ENCODE measurements around the gene KLHL7. TPM values are rescaled to one million over a fixed set of nuclear protein-coding genes. Genes with fewer than 3 reads are reported as not detected.

KLHL7 gene, protein sequence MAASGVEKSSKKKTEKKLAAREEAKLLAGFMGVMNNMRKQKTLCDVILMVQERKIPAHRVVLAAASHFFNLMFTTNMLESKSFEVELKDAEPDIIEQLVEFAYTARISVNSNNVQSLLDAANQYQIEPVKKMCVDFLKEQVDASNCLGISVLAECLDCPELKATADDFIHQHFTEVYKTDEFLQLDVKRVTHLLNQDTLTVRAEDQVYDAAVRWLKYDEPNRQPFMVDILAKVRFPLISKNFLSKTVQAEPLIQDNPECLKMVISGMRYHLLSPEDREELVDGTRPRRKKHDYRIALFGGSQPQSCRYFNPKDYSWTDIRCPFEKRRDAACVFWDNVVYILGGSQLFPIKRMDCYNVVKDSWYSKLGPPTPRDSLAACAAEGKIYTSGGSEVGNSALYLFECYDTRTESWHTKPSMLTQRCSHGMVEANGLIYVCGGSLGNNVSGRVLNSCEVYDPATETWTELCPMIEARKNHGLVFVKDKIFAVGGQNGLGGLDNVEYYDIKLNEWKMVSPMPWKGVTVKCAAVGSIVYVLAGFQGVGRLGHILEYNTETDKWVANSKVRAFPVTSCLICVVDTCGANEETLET
- polyA plus RNA-seq (2012; ENCODE audit: missing spikeins) = 18.2 TPM

DNA sequence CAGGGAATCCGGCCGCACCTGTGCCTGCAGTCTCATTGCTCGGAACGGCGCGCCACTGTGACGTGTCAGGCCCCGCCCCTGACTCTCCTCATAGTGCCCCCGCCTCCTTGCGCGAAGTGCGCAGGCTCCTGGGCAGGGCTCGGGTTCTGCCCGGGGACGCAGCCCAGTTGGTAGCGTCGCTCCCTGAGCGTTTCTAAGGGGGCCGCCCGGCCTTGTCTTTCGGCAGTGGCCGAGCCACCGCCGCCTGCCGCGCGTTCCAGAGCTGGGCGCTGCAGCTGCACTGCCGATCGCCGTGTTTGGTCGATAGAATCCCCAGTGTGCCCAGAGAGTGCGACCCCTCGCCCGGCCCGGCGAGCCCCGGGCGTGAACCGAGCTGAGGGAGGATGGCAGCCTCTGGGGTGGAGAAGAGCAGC is at the start of gene KLHL7:
KLHL7 (plus strand) TSS at position 142 of the 413 bp plus-strand sequence; CDS start at position 384, 242 bp downstream.
- TF ChIP-seq POLR2AphosphoS5 (IDR thresholded peaks at IDR 0.05; ENCODE audit: low read depth, low read length) (peak; percentile 95), POLR2A (IDR thresholded peaks at IDR 0.05; ENCODE audit: low read depth, low read length) (peak; percentile 88), TAF1 (IDR thresholded peaks at IDR 0.05; ENCODE audit: borderline replicate concordance, low read depth, low read length) (peak; percentile 81)
- DNase-seq (ENCODE audit: insufficient read length) (peak; percentile 72), FAIRE-seq (peak; percentile 96)

- DNase-seq (ENCODE audit: insufficient read length) (no peak), FAIRE-seq (no peak)
- TF ChIP-seq POLR2AphosphoS5 (IDR thresholded peaks at IDR 0.05; ENCODE audit: low read depth, low read length) = no peak
- no peak for TF ChIP-seq TAF1 (IDR thresholded peaks at IDR 0.05; ENCODE audit: borderline replicate concordance, low read depth, low read length)
- no peak for TF ChIP-seq POLR2A (IDR thresholded peaks at IDR 0.05; ENCODE audit: low read depth, low read length)
These were observed 47.0 kb upstream of the KLHL7 start for GRCh38 chr7:23058408-23059096.

- FAIRE-seq = no peak
- TF ChIP-seq TAF1 (IDR thresholded peaks at IDR 0.05; ENCODE audit: borderline replicate concordance, low read depth, low read length) = no peak
- no peak for TF ChIP-seq POLR2AphosphoS5 (IDR thresholded peaks at IDR 0.05; ENCODE audit: low read depth, low read length)
- no peak for TF ChIP-seq POLR2A (IDR thresholded peaks at IDR 0.05; ENCODE audit: low read depth, low read length)
- DNase-seq (ENCODE audit: insufficient read length) = no peak
These were observed 44.3 kb upstream of the KLHL7 start for GRCh38 chr7:23061327-23061726.

DNA sequence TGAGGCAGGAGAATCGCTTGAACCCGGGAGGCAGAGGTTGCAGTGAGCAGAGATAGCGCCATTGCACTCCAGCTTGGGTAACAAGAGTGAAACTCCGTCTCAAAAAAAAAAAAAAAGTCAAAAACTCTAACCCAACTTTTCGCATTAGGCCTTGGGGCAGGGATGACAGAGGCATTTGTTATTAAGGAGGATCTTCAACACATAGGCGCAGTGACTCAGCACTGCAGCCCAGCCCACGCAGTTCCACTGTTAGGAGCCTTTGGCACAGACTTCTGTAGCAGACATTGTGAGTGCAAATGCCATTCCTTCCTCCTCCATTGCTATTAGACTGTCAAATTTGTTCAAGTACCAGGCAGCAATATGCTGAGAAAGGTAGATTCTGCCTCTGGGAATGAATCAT is 43.1 kb upstream of the KLHL7 start:
- FAIRE-seq = no peak
- DNase-seq (ENCODE audit: insufficient read length) = no peak
- TF ChIP-seq POLR2AphosphoS5 (IDR thresholded peaks at IDR 0.05; ENCODE audit: low read depth, low read length) (no peak), POLR2A (IDR thresholded peaks at IDR 0.05; ENCODE audit: low read depth, low read length) (no peak), TAF1 (IDR thresholded peaks at IDR 0.05; ENCODE audit: borderline replicate concordance, low read depth, low read length) (no peak)

GRCh38 chr7:23065974-23066373 is 39.6 kb upstream of the KLHL7 start:
- TF ChIP-seq POLR2AphosphoS5 (IDR thresholded peaks at IDR 0.05; ENCODE audit: low read depth, low read length) = no peak
- no peak for TF ChIP-seq TAF1 (IDR thresholded peaks at IDR 0.05; ENCODE audit: borderline replicate concordance, low read depth, low read length)
- TF ChIP-seq POLR2A (IDR thresholded peaks at IDR 0.05; ENCODE audit: low read depth, low read length) = no peak
- FAIRE-seq (no peak), DNase-seq (ENCODE audit: insufficient read length) (no peak)

GRCh38 chr7:23067271-23067670 is 38.3 kb upstream of the KLHL7 start:
- TF ChIP-seq POLR2A (IDR thresholded peaks at IDR 0.05; ENCODE audit: low read depth, low read length) (no peak), POLR2AphosphoS5 (IDR thresholded peaks at IDR 0.05; ENCODE audit: low read depth, low read length) (no peak), TAF1 (IDR thresholded peaks at IDR 0.05; ENCODE audit: borderline replicate concordance, low read depth, low read length) (no peak)
- FAIRE-seq (no peak), DNase-seq (ENCODE audit: insufficient read length) (no peak)

- TF ChIP-seq POLR2AphosphoS5 (IDR thresholded peaks at IDR 0.05; ENCODE audit: low read depth, low read length) (no peak), TAF1 (IDR thresholded peaks at IDR 0.05; ENCODE audit: borderline replicate concordance, low read depth, low read length) (no peak), POLR2A (IDR thresholded peaks at IDR 0.05; ENCODE audit: low read depth, low read length) (no peak)
- DNase-seq (ENCODE audit: insufficient read length) (no peak), FAIRE-seq (no peak)
These were observed 33.5 kb upstream of the KLHL7 start for GRCh38 chr7:23072048-23072447.

GRCh38 chr7:23072922-23073321 is 32.7 kb upstream of the KLHL7 start:
- no peak for FAIRE-seq
- TF ChIP-seq POLR2A (IDR thresholded peaks at IDR 0.05; ENCODE audit: low read depth, low read length) (no peak), TAF1 (IDR thresholded peaks at IDR 0.05; ENCODE audit: borderline replicate concordance, low read depth, low read length) (no peak), POLR2AphosphoS5 (IDR thresholded peaks at IDR 0.05; ENCODE audit: low read depth, low read length) (no peak)

GRCh38 chr7:23074443-23075261 is 30.9 kb upstream of the KLHL7 start:
- FAIRE-seq = no peak
- TF ChIP-seq POLR2A (IDR thresholded peaks at IDR 0.05; ENCODE audit: low read depth, low read length) (no peak), TAF1 (IDR thresholded peaks at IDR 0.05; ENCODE audit: borderline replicate concordance, low read depth, low read length) (no peak), POLR2AphosphoS5 (IDR thresholded peaks at IDR 0.05; ENCODE audit: low read depth, low read length) (no peak)
- DNase-seq (ENCODE audit: insufficient read length) = no peak

More at GRCh38 chr7:23072922-23073321, 32.7 kb upstream of the KLHL7 start:
- no peak for DNase-seq (ENCODE audit: insufficient read length)

DNA sequence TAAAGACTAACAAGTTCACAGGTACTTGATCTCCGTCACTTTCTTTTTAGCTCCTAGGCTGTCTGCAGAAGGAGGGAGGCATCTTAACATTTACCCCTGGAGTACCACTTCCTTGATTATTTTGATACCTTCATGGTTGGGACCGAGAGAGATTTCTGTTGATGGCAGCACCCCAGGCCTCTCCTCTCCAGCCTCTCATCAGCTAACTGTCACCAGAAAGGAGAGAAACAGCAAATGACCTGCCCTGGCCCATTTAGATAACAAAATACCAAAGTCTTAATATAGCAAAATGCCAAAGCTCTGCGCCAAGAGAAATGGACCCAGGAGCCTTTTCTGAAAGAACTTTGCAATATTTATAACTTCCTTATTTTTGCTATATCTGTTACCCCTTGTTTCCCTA is 30.0 kb upstream of the KLHL7 start:
- TF ChIP-seq POLR2A (IDR thresholded peaks at IDR 0.05; ENCODE audit: low read depth, low read length) = no peak
- no peak for TF ChIP-seq POLR2AphosphoS5 (IDR thresholded peaks at IDR 0.05; ENCODE audit: low read depth, low read length)
- TF ChIP-seq TAF1 (IDR thresholded peaks at IDR 0.05; ENCODE audit: borderline replicate concordance, low read depth, low read length) = no peak
- FAIRE-seq (no peak), DNase-seq (ENCODE audit: insufficient read length) (no peak)

DNA sequence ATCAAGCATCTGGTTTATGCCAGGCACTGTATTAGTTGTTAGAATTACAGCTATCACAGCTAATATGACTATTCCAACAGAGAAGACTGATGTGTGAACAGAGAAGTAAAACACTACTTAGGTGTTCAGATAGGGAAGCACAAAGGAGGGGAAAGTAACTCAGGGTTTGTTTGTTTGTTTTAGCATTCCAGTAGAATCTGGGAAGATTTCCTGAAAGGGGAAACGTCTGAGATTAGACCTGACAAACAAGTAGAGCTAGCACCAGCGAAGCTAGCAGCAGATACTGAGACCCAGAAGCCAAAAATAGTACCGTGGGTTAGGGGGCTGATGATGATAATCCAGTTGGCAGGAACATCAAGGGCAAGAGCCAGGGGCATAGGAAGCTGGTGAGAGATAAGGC is 28.8 kb upstream of the KLHL7 start:
- DNase-seq (ENCODE audit: insufficient read length) (no peak), FAIRE-seq (no peak)
- TF ChIP-seq POLR2A (IDR thresholded peaks at IDR 0.05; ENCODE audit: low read depth, low read length) (no peak), TAF1 (IDR thresholded peaks at IDR 0.05; ENCODE audit: borderline replicate concordance, low read depth, low read length) (no peak), POLR2AphosphoS5 (IDR thresholded peaks at IDR 0.05; ENCODE audit: low read depth, low read length) (no peak)
